ENCODE results near the gene NGF.

Gene NGF

DNA sequence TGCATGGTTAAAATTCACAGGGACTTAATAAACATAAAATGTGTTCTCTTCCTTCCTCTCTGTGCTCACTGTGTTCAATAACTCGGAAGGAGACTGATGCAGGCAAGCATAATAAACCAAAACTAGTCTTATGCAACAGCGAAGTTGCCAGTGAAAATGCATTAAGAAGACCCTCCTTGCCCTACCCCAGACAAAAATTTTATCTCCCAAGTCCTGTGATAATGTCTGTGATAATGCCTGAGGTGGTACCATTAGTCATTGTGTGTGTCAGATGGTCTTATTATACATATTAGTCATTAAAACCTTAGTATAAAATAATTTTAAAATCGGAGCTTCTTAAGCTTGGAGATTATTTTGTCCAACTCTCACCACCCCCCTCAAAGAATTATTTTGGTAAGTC lies 97.8 kb downstream of the NGF start:
- Histone ChIP-seq H3K27me3 (replicated peaks; ENCODE audit: control insufficient read depth, insufficient read depth, low read length) (no peaks in the 10 kb centered on the region), H3K4me3 (replicated peaks; ENCODE audit: low read depth, low read length) (no peak overlapping the region), H3K36me3 (ENCODE audit: control insufficient read depth, insufficient read depth, low read length) (no peaks in the 10 kb centered on the region)
- DNase-seq (ENCODE audit: extremely low read depth, insufficient read length) = no peak
- TF ChIP-seq, protein P1, sequence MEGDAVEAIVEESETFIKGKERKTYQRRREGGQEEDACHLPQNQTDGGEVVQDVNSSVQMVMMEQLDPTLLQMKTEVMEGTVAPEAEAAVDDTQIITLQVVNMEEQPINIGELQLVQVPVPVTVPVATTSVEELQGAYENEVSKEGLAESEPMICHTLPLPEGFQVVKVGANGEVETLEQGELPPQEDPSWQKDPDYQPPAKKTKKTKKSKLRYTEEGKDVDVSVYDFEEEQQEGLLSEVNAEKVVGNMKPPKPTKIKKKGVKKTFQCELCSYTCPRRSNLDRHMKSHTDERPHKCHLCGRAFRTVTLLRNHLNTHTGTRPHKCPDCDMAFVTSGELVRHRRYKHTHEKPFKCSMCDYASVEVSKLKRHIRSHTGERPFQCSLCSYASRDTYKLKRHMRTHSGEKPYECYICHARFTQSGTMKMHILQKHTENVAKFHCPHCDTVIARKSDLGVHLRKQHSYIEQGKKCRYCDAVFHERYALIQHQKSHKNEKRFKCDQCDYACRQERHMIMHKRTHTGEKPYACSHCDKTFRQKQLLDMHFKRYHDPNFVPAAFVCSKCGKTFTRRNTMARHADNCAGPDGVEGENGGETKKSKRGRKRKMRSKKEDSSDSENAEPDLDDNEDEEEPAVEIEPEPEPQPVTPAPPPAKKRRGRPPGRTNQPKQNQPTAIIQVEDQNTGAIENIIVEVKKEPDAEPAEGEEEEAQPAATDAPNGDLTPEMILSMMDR (IDR thresholded peaks at IDR 0.05; ENCODE audit: insufficient read depth, low read length, poor library complexity, severe bottlenecking) = no peak

DNA sequence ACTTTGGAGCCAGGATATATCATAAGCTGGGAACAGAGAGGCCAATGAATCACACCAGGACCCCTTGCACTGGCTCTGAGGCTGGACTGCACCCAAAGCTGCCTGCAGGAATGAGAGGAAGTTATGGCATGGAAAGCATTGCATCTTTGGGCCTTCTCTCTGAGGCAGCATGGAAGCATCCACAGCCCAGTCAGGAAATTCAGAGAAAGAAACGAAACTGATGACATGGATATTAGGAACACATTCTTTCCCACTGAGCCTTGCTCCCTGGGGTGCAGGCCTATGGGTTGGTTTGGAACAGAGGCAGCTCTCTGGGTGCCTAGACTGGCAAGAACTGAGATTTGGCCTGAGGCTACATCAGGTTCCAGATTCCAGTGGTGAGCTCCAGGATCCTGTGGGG lies 98.6 kb downstream of the NGF start:
- no peak overlapping the region for H3K4me3 ChIP-seq (replicated peaks; ENCODE audit: low read depth, low read length)
- H3K36me3 ChIP-seq (ENCODE audit: control insufficient read depth, insufficient read depth, low read length) = no peaks in the 10 kb centered on the region
- TF ChIP-seq, protein P1 (IDR thresholded peaks at IDR 0.05; ENCODE audit: insufficient read depth, low read length, poor library complexity, severe bottlenecking) = no peak
- DNase-seq (ENCODE audit: extremely low read depth, insufficient read length) = no peak
- H3K27me3 ChIP-seq (replicated peaks; ENCODE audit: control insufficient read depth, insufficient read depth, low read length) = no peaks in the 10 kb centered on the region

DNA sequence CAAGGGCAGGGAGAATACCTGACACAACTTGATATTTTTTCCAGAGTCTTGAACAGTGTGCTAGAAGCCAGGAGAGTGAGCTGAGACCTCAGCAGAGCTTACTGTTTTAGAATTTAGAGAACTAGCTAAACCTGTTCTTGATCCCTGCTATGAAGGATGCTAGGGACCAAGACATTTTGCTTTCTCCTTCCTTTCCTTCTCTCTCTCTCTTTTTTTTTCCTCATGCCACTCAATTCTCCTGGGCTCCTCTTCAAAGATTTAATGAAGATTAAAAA lies 99.0 kb downstream of the NGF start:
- Histone ChIP-seq H3K4me3 (replicated peaks; ENCODE audit: low read depth, low read length) (no peak overlapping the region), H3K27me3 (replicated peaks; ENCODE audit: control insufficient read depth, insufficient read depth, low read length) (no peaks in the 10 kb centered on the region), H3K36me3 (ENCODE audit: control insufficient read depth, insufficient read depth, low read length) (no peaks in the 10 kb centered on the region)
- DNase-seq (ENCODE audit: extremely low read depth, insufficient read length) = no peak
- TF ChIP-seq, protein P1 (IDR thresholded peaks at IDR 0.05; ENCODE audit: insufficient read depth, low read length, poor library complexity, severe bottlenecking) = no peak

DNA sequence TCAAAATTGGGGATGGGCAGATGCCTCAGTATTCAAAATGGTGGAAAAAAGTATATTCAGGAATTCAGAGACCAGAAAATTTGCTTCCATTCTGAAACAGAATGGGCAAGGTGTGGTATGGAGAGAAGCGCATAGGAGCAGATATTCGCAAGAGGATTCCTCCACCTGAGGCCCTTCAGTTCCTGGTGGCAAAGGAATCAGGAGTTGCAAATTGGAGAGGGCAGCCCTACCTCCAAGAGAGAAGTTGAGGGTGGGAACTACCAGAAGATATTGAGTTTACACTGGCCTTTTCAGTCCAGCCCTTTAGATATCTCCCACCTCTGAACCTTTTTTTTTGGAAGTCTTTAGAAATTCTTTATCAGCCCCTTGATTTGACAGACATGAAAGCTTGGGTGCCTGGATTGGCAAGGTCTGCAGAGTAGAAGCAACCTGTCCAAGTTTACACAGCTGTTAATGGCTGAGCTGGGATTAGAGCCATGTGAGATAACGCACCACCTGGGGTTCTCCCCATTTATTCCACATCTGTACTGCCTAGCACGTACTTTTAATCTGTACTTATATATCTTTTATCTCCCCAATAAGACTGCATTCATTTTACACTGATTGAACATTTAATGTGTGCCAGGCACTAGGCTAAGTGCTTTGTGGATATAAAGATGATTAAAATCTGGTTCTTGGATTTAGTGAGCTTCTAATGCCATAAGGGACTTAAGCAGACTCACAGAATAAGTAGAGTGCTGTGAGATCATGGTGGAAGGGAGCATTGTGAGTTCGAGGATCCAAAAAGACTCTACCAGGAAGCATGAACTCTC lies 99.5 kb downstream of the NGF start:
- TF ChIP-seq, protein P1 (IDR thresholded peaks at IDR 0.05; ENCODE audit: insufficient read depth, low read length, poor library complexity, severe bottlenecking) = no peak
- DNase-seq (ENCODE audit: extremely low read depth, insufficient read length) = no peak
- Histone ChIP-seq H3K27me3 (replicated peaks; ENCODE audit: control insufficient read depth, insufficient read depth, low read length) (no peaks in the 10 kb centered on the region), H3K36me3 (ENCODE audit: control insufficient read depth, insufficient read depth, low read length) (no peaks in the 10 kb centered on the region), H3K4me3 (replicated peaks; ENCODE audit: low read depth, low read length) (no peak overlapping the region)

DNA sequence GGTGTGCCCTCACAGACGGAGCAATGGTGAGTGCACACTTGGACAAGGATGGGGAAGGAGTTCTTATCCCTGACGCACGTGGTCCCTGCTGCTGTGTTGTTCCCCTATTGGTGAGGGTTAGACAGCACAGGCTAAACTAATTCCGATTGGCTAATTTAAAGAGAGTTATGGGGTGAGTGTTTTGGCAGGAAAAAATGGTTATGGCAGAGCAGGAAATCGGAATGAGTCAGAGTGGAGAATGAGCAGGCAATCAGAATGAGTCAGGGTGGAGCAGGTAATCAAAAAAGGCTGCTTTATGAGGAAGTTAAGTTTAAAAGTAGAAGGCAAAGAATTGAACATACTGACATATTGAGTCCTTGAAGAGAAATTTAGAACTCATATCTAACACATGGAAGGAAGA lies 100.5 kb downstream of the NGF start:
- no peaks in the 10 kb centered on the region for H3K36me3 ChIP-seq (ENCODE audit: control insufficient read depth, insufficient read depth, low read length)
- H3K27me3 ChIP-seq (replicated peaks; ENCODE audit: control insufficient read depth, insufficient read depth, low read length) = no peaks in the 10 kb centered on the region
- no peak overlapping the region for H3K4me3 ChIP-seq (replicated peaks; ENCODE audit: low read depth, low read length)
- TF ChIP-seq, protein P1 (IDR thresholded peaks at IDR 0.05; ENCODE audit: insufficient read depth, low read length, poor library complexity, severe bottlenecking) = no peak
- DNase-seq (ENCODE audit: extremely low read depth, insufficient read length) = no peak

GRCh38 chr1:115237023-115237422 lies 101.0 kb downstream of the NGF start:
- Histone ChIP-seq H3K4me3 (replicated peaks; ENCODE audit: low read depth, low read length) (no peak overlapping the region), H3K27me3 (replicated peaks; ENCODE audit: control insufficient read depth, insufficient read depth, low read length) (no peaks in the 10 kb centered on the region), H3K36me3 (ENCODE audit: control insufficient read depth, insufficient read depth, low read length) (no peaks in the 10 kb centered on the region)
- TF ChIP-seq, protein P1 (IDR thresholded peaks at IDR 0.05; ENCODE audit: insufficient read depth, low read length, poor library complexity, severe bottlenecking) = no peak
- no peak for DNase-seq (ENCODE audit: extremely low read depth, insufficient read length)
